ENCODE results near the gene PRDM11. TPM values are rescaled to one million over a fixed set of nuclear protein-coding genes. Genes with fewer than 3 reads are reported as not detected.

PRDM11 gene
- polyA plus RNA-seq, 1 experiment = 2.6 TPM

GRCh38 chr11:45224766-45225165, 78.3 kb downstream of the PRDM11 start:
- TF ChIP-seq CTCF (IDR thresholded peaks at IDR 0.05; ENCODE audit: low read depth, low read length) = no peak
- Histone ChIP-seq H3K27ac (ENCODE audit: low read depth, low read length) (no peak overlapping the region), H3K9me3 (ENCODE audit: control insufficient read depth, insufficient read depth, low read length) (no peaks in the 10 kb centered on the region; the same call in 1 of the 2 replicates), H3K4me3 (ENCODE audit: low read depth, low read length) (no peak overlapping the region), H3K27me3 (ENCODE audit: control insufficient read depth, insufficient read depth, low read length) (no peaks in the 10 kb centered on the region)
- DNase-seq (ENCODE audit: low read depth, low spot score) = no peak
- POLR2A ChIA-PET = no interaction called here
- CTCF ChIA-PET = no interaction called here

DNA sequence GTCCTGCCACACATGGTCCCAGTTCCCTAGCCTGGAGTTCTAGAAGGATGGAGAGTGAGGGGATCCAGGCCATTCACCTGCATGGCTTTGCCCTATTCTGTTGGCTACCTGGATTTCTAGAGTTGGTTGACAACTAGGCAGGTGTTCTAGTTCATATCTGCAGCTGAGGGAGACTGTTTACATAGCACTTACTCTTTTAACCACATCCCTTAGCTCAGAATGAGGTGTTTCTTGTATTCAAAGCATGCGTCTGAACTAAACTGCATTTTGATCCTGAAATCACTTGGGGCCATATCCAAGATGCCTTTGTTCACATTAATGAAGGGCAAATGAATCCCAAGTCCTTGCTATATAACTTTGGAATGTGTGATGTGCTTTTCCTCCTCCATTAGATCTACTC, 78.8 kb downstream of the PRDM11 start:
- H3K27ac ChIP-seq (ENCODE audit: low read depth, low read length) = no peak overlapping the region
- ChIA-PET CTCF (no interaction called here), POLR2A (no interaction called here)
- no peaks in the 10 kb centered on the region; the same call in 1 of the 2 replicates for H3K9me3 ChIP-seq (ENCODE audit: control insufficient read depth, insufficient read depth, low read length)
- H3K4me3 ChIP-seq (ENCODE audit: low read depth, low read length) = no peak overlapping the region
- H3K27me3 ChIP-seq (ENCODE audit: control insufficient read depth, insufficient read depth, low read length) = no peaks in the 10 kb centered on the region
- no peak for TF ChIP-seq CTCF (IDR thresholded peaks at IDR 0.05; ENCODE audit: low read depth, low read length)
- DNase-seq (ENCODE audit: low read depth, low spot score) = no peak

DNA sequence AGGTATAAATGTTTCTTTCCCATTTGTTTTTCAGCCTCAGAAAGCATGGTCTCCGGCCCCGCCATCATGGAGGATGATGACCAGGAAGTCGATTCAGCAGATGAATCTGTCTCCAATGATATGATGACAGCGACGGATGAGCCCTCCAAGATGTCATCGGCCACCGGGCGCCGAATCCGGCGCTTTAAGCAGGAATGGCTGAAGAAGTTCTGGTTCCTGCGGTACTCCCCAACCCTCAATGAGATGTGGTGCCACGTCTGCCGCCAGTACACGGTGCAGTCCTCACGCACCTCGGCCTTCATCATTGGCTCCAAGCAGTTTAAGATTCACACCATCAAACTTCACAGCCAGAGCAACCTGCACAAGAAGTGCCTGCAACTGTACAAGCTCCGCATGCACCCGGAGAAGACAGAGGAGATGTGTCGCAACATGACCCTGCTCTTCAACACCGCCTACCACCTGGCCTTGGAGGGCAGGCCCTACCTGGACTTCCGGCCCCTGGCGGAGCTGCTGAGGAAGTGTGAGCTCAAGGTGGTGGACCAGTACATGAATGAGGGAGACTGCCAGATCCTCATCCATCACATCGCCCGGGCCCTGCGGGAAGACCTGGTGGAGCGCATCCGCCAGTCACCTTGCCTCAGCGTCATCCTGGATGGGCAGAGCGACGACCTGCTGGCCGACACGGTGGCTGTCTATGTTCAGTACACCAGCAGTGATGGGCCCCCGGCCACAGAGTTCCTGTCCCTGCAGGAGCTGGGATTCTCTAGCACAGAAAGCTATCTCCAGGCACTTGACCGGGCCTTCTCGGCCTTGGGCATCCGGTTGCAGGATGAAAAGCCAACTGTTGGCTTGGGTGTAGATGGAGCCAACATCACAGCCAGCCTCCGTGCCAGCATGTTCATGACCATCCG, 79.8 kb downstream of the PRDM11 start:
- H3K27ac ChIP-seq (ENCODE audit: low read depth, low read length) = no peak overlapping the region
- H3K27me3 ChIP-seq (ENCODE audit: control insufficient read depth, insufficient read depth, low read length) = no peaks in the 10 kb centered on the region
- DNase-seq (ENCODE audit: low read depth, low spot score) = no peak
- no peaks in the 10 kb centered on the region; the same call in 1 of the 2 replicates for H3K9me3 ChIP-seq (ENCODE audit: control insufficient read depth, insufficient read depth, low read length)
- CTCF ChIA-PET = interaction anchor here (1.0 to 1.2 kb wide), 2 partner anchors 9 to 10 kb away, joined by 3 read pairs; no protein-coding TSS in a partner anchor
- no peak for TF ChIP-seq CTCF (IDR thresholded peaks at IDR 0.05; ENCODE audit: low read depth, low read length)
- POLR2A ChIA-PET = no interaction called here
- H3K4me3 ChIP-seq (ENCODE audit: low read depth, low read length) = no peak overlapping the region

DNA sequence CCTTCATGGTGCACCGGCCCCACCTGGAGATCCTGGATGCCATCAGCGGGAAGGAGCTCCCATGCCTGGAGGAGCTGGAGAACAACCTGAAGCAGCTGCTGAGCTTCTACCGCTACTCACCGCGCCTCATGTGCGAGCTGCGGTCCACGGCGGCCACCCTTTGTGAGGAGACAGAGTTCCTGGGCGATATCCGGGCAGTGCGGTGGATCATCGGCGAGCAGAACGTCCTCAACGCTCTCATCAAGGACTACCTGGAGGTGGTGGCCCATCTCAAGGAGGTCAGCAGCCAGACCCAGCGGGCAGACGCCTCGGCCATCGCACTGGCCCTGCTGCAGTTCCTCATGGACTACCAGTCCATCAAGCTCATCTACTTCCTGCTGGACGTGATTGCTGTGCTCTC, 80.5 kb downstream of the PRDM11 start:
- Histone ChIP-seq H3K27me3 (ENCODE audit: control insufficient read depth, insufficient read depth, low read length) (no peaks in the 10 kb centered on the region), H3K9me3 (ENCODE audit: control insufficient read depth, insufficient read depth, low read length) (no peaks in the 10 kb centered on the region; the same call in 1 of the 2 replicates), H3K4me3 (ENCODE audit: low read depth, low read length) (no peak overlapping the region), H3K27ac (ENCODE audit: low read depth, low read length) (no peak overlapping the region)
- TF ChIP-seq CTCF (IDR thresholded peaks at IDR 0.05; ENCODE audit: low read depth, low read length) = no peak
- no peak for DNase-seq (ENCODE audit: low read depth, low spot score)
- ChIA-PET POLR2A (no interaction called here), CTCF (interaction anchor here (1.0 to 1.2 kb wide), 3 partner anchors 8 to 122 kb away, joined by 3 read pairs; no protein-coding TSS in a partner anchor)

- no peaks in the 10 kb centered on the region for H3K27me3 ChIP-seq (ENCODE audit: control insufficient read depth, insufficient read depth, low read length)
- DNase-seq (ENCODE audit: low read depth, low spot score) = no peak
- no peak overlapping the region for H3K27ac ChIP-seq (ENCODE audit: low read depth, low read length)
- no peaks in the 10 kb centered on the region; the same call in 1 of the 2 replicates for H3K9me3 ChIP-seq (ENCODE audit: control insufficient read depth, insufficient read depth, low read length)
- TF ChIP-seq CTCF (IDR thresholded peaks at IDR 0.05; ENCODE audit: low read depth, low read length) = no peak
- POLR2A ChIA-PET = no interaction called here
- CTCF ChIA-PET = interaction anchor here (0.9 to 1.3 kb wide), 5 partner anchors 9 to 123 kb away, joined by 3 to 4 read pairs (median 3); no protein-coding TSS in a partner anchor
- H3K4me3 ChIP-seq (ENCODE audit: low read depth, low read length) = no peak overlapping the region
These were observed 81.4 kb downstream of the PRDM11 start for GRCh38 chr11:45227836-45228235.
